Raji (cell line): Measurements from ENCODE around the gene CDC42BPA.

Experiments
- POLR2A ChIP-seq: IDR thresholded peaks from 2 replicates; pipeline ENCODE4 v1.6.1; 2011; ENCODE audit warnings: low read depth, low read length, control low read depth; ENCODE audit not compliant: insufficient read depth

Gene CDC42BPA

DNA sequence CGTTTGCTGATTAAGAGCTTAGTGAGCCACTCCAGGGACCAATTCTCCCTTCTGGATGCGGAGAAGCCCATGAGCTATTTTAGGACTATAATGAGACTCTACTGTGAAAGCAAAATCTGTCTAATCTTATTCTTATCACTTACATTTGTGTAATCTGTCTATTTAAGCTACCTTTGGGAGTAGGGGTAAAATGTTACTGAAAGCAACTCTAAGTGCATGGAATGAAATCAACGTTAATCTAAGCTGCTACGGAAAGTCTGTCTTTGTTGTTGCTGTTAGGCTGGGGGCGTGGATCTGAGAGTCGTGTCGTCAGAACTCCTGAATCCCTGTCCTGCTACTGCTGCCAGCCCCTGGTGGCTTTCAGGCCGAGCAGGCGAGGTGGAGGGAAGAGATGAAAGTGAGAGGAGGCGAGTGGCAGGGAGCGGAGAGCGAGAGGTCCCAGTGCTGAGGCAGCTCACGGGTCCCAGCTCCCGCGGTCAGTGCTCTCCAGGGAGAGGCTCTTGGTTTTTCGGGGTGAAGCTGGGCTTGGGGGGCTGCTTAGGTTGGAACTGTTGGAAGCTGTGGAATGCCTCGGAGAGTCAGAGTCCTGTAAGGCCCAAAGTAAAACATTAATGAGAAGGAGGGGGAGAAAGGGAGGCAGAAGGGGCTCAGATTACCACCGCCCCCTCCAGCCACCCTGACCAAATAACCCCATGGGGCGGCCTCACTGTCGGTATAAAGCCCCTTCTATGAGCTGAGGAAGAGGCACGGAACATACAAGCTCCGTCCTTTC lies 324.3 kb downstream of the CDC42BPA start:
- TF ChIP-seq POLR2A, result no peak

DNA sequence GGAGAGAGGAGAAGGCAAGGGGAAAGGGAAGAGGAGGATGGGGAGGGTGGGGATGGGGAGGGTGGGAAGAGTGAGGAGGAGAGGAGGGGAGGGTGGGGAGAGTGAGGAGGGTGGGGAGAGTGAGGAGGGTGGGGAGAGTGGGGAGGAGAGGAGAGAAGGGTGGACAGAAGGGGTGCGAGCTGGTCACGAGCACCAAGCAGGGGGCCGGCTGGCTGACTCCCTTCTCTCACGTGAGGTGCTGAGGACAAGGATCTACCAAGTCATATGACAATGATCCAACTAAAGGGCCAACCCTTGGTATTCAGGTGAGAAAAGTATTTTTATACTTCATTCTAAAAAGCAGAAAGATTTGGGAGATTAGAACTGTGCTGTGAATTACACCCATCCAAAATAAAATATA lies 326.4 kb downstream of the CDC42BPA start:
- no peak for TF ChIP-seq POLR2A

GRCh38 chr1:226990133-226990716 lies 328.1 kb downstream of the CDC42BPA start:
- no peak for TF ChIP-seq POLR2A

DNA sequence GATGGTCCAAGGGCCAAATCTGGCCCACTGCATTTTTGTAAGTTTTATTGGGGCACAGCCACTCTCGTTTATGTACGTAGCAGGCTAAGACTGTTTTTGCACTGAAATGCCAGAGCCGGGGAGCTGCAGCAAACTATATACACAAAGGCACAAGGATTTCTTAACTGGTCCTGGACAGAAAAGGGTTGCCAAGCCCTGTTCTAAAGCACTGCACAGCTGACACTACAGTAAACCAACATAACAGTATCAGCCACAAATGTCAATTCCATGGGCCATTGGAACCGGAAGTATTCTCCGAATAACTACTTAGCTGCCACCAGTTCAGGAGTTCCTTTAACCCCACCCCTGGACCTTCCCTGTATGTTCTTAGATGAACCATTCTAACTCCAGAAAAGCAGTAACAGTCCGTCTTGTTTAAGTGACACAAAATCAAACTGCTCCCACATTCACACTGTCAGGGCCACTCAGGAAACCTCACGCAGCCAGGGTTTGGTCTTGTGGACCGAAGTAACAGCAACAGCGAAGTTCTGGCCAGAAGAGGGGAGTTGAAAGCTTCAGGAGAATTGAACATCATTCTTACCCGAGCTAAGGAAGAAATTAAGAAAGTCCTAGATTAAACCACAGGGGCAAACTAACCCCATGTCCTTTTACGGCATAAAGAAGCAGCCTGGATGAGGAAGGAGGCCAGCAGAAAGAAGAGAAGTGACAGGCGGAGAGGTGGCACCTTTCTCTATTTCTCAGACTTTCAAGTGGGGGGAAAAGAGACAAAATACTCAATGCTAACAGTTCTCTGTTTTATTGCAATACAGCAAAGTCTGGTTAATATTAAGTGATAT lies 329.0 kb downstream of the CDC42BPA start:
- TF ChIP-seq POLR2A, result no peak

DNA sequence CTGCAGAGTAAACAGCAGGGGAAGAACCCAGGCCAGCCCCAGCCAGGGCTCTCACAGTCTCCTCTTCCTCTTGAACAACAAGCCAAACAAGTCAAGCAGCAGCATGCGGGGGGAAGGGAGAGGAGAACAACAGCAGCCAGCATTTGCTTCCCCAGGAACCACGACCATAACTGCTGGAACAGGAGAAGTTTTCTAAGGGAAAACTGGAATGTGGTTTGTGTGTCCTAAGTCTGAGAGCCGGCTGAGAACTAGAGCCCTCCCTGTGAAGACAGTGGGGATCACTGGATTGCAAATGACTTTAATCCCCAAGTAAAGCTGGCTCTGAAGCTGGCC lies 330.0 kb downstream of the CDC42BPA start:
- TF ChIP-seq POLR2A, result no peak

DNA sequence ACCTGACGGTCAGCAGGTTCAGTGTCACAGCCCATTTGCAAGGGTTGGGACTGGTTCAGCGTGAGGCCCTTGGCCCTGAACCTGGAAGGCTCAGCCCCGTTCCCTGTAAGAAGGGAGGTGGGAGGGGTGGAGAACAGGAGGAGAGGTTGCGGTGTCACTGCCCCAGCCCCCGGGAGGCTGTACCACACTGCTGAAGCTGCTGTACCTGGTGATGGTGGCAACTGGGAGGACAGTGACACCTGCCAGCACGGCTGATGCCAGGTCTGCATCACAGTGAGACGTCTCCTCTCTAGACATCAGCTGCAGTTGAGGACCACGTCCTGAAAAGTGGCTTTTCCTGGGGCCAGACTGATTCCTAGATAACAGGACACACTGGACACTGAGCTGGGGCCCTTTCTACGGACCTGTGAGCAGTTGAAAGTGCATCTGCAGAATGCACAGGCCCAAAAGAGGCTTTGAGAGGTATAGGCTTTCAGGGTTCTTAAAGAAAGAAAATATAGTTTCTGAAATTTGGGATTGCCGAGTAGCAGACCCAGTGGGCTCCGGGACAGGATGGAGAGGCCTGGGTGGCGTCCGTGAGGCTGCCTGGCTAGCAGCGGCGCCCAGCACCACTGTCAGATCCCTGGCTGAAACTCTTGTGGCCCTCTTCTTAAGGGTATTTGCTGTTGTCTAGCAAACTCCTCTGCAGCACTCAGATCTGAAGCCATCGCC lies 330.5 kb downstream of the CDC42BPA start:
- TF ChIP-seq POLR2A, result no peak

- TF ChIP-seq POLR2A, result no peak
Observed at GRCh38 chr1:226987179-226987536, 331.1 kb downstream of the CDC42BPA start.

DNA sequence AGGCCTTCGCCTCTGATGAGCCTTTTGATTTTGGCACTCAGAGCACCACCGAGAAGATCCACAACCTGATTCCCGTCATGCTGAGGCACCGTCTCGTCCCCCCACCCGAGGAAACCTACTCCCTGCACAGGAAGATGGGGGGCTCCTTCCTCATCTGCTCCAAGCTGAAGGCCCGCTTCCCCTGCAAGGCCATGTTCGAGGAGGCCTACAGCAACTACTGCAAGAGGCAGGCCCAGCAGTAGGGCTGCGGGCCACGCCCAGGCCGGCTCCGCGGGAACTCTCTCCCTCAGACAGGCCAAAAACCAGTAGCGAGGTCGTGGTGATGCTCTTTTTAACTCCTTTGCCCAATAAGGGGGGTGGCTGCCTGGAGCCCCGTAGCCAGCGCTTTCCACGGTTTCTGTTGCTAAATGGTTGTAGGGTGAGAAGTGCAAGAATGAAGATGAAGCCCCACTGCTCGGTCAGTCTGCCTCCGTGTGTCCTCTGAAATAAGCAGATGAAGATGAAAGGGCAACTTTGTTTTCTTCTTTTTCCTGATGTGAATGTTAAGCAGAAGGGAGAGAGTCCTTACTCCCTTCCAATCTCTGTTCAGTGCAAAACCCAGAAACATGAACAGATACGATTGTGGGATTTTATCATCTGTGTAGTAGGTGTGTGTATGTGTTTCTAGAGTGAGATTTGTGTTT lies 331.7 kb downstream of the CDC42BPA start:
- no peak for TF ChIP-seq POLR2A

DNA sequence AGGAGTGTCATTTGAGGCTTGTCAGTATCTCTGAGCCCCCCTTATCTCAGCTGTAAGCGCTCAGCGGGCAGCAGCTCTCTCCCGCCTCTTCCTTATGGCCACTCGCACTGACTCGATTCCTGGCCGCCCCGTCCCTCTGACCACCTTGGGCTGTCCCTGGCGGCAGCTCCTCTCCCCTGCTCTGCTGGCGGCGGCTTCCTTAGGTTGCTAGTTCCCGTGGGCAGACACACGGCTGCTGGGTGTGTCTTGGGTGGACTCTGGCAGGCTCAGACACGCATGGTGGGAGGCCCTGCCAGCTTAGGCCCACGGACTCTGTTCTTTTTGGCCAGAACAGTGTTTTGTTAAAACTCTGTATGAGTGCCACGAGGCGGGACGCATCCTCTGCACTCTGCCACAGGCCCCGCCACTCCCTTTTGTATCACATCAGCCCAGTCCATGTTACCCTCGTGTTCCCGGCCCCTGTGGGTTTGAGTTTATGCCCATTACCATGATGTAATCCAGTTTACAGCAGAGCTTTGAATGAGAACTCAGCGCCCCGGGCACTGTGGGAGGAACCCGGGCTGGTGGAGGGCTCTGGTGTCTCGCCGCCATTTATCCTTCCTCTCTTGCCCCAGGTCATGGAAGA lies 332.3 kb downstream of the CDC42BPA start:
- TF ChIP-seq POLR2A, result no peak

DNA sequence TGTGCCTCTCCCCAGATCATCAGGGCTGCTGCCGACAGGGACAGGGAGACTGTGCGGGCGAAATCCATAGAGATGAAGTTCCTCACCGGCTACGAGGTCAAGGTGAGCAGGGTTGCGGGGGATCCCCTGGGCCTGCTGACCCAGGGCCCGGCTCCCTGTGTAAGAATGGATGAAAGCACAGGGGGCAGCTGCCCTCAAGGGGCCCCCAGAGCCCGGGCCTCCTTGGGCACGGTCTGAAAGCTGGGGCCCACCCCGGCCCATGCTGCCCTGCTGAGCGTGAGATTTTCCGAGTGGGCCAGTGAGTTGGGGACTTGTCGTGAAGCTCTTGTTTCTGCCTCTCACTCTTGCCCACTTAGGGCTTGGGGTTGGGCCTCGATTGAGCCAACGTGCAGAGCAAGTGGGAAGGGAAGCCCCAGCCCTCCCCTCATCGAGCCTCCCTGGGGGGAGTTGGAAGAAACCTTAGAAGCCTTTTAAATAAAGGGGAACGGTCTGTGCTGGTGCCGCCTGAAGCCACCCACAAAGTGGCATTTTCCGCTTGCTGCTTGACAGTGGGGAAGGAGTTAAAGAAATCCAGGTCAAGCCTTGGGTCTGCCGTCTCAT lies 333.0 kb downstream of the CDC42BPA start:
- TF ChIP-seq POLR2A, result no peak

- no peak for TF ChIP-seq POLR2A
Observed at GRCh38 chr1:226984521-226985238, 333.6 kb downstream of the CDC42BPA start.

GRCh38 chr1:226983992-226984364 lies 334.3 kb downstream of the CDC42BPA start:
- no peak for TF ChIP-seq POLR2A

DNA sequence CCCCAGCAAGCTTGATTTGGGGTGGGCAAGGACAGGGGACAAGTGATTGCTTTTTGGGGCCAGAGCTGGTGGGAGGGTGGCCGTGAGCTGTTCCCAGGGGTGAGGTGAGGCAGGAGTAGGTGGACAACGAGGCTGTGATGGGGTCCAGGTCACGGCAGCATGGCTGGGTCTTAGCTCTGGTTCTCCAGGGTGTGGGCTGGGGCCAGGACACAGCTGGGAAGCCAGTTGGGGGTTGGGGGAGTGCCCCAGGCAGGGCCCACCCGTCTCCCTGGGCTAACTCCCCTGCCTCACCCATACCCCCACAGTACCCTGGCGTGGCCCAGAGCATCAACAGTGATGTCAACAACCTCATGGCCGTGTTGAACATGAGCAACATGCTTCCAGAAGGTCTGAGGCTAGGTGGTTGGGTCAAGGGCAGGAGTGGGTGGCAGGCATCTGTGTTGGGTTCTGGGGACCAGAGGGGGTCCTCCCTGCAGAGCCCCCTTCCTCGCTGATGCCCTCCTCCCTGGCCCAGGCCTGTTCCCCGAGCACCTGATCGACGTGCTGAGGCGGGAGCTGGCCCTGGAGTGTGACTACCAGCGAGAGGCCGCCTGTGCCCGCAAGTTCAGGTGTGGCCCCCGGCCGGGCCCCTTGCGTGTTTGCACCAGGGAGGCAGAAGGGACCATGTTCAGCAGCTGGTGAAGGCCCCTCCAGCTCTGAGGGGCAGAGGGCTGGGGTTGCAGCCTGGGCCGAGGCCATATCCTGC lies 334.9 kb downstream of the CDC42BPA start:
- TF ChIP-seq POLR2A, result no peak
